Stimulated activated CD8-positive, alpha-beta memory T cell treated with anti-CD3 and anti-CD28 coated beads, Interleukin-12 subunit alpha, Interleukin-12 subunit beta, amount 100 ng/mL, for 1 hour (primary cell): ENCODE data around the gene HAUS5.
A peak's percentile ranks its signal among the peaks of the same experiment; 100 is the strongest.
"Not testable (repeated sequence)": the region's sequence is repeated elsewhere in the genome, so short reads cannot be mapped to it uniquely, and the experiment has no call there.

Experiments
- DNase-seq: peaks from one replicate; pipeline ENCODE4 v3.0.0-alpha.2; 2020; ENCODE audit warnings: low read depth

HAUS5 gene

GRCh38 chr19:35643255-35644205 is 31.0 kb downstream of the HAUS5 start:
- peak; percentile 55 for DNase-seq

GRCh38 chr19:35644206-35644986 is 31.9 kb downstream of the HAUS5 start:
- DNase-seq: peak; percentile 88

- DNase-seq: peak; percentile 51
These were observed 32.6 kb downstream of the HAUS5 start for GRCh38 chr19:35644987-35645679.

- no peak for DNase-seq
These were observed 33.4 kb downstream of the HAUS5 start for GRCh38 chr19:35645680-35646511.

- DNase-seq: peak; percentile 87
These were observed 35.8 kb downstream of the HAUS5 start, which contains the start of gene COX6B1 for GRCh38 chr19:35648017-35648961. COX6B1 (plus strand) TSS chr19:35648323; CDS start chr19:35651244, 2,921 bp downstream.

- no peak for DNase-seq
These were observed 38.0 kb downstream of the HAUS5 start for GRCh38 chr19:35650581-35650980.

GRCh38 chr19:35654828-35655227 is 42.3 kb downstream of the HAUS5 start:
- DNase-seq: not testable (repeated sequence)

- DNase-seq: no peak
These were observed 43.1 kb downstream of the HAUS5 start for GRCh38 chr19:35655600-35655999.

- no peak for DNase-seq
These were observed 44.2 kb downstream of the HAUS5 start for GRCh38 chr19:35656700-35657099.

GRCh38 chr19:35657904-35658700 is 45.6 kb downstream of the HAUS5 start:
- DNase-seq: no peak

- DNase-seq: no peak
These were observed 49.4 kb downstream of the HAUS5 start for GRCh38 chr19:35661995-35662340.

GRCh38 chr19:35663981-35664380 is 51.4 kb downstream of the HAUS5 start:
- no peak for DNase-seq

- no peak for DNase-seq
These were observed 52.6 kb downstream of the HAUS5 start for GRCh38 chr19:35665157-35665556.

GRCh38 chr19:35665604-35666003 is 53.1 kb downstream of the HAUS5 start:
- no peak for DNase-seq

- DNase-seq: no peak
These were observed 53.8 kb downstream of the HAUS5 start, which contains the start of gene UPK1A for GRCh38 chr19:35666251-35666913. UPK1A (plus strand) TSS chr19:35666517; CDS start chr19:35666813, 296 bp downstream.

- no peak for DNase-seq
These were observed 57.0 kb downstream of the HAUS5 start for GRCh38 chr19:35669566-35669965.

- DNase-seq: no peak
These were observed 57.4 kb downstream of the HAUS5 start for GRCh38 chr19:35669974-35670373.

- no peak for DNase-seq
These were observed 58.2 kb downstream of the HAUS5 start for GRCh38 chr19:35670686-35671085.

- DNase-seq: no peak
These were observed 59.3 kb downstream of the HAUS5 start for GRCh38 chr19:35671818-35672217.
